ENCODE results near the gene DGKD.
A peak's percentile ranks its signal among the peaks of the same experiment; 100 is the strongest.
"Not testable (repeated sequence)": the region's sequence is repeated elsewhere in the genome, so short reads cannot be mapped to it uniquely, and the experiment has no call there.

The DGKD gene

GRCh38 chr2:233332125-233332524, 22.2 kb upstream of the DGKD start:
- Histone ChIP-seq H4K20me1 (ENCODE audit: insufficient read depth, low read length) (no peaks in the 10 kb centered on the region), H3K79me2 (ENCODE audit: low read length) (no peaks in the 10 kb centered on the region), H3F3A (ENCODE audit: insufficient read depth, low read length) (no peaks in the 10 kb centered on the region), H3K36me3 (replicated peaks; ENCODE audit: insufficient read depth, low read length) (no peaks in the 10 kb centered on the region), H3K27me3 (replicated peaks; ENCODE audit: insufficient read depth, low read length) (no peaks in the 10 kb centered on the region), H3K4me2 (ENCODE audit: low read depth, low read length) (peak overlapping the region; percentile 25; the same call in 1 of the 2 replicates), H3K9me3 (replicated peaks; ENCODE audit: insufficient read depth, low read length) (no peaks in the 10 kb centered on the region), H3K27ac (ENCODE audit: low read length) (peak overlapping the region; percentile 33; the same call in 1 of the 2 replicates), H3K4me3 (ENCODE audit: low read length) (no peak overlapping the region), H3K9me2 (replicated peaks; ENCODE audit: insufficient read depth, low read length) (no peaks in the 10 kb centered on the region), H3K4me1 (ENCODE audit: low read length) (peaks cover 12% of the 10 kb centered on the region), H2AFZ (ENCODE audit: low read length) (peak overlapping the region; percentile 61), H3K9ac (ENCODE audit: low read length) (no peak overlapping the region)
- no peak for DNase-seq
- no peak for TF ChIP-seq EZH2phosphoT487 (IDR thresholded peaks at IDR 0.05; ENCODE audit: low read length)
- TF ChIP-seq EZH2 (optimal IDR thresholded peaks at IDR 0.05; ENCODE audit: low read depth, low read length), result no peak
- no peak for TF ChIP-seq CTCF (IDR thresholded peaks at IDR 0.05; ENCODE audit: low read length)

GRCh38 chr2:233334915-233335314, 19.4 kb upstream of the DGKD start:
- no peak overlapping the region for H3K4me2 ChIP-seq (ENCODE audit: low read depth, low read length)
- no peaks in the 10 kb centered on the region for H4K20me1 ChIP-seq (ENCODE audit: insufficient read depth, low read length)
- TF ChIP-seq EZH2 (optimal IDR thresholded peaks at IDR 0.05; ENCODE audit: low read depth, low read length), result no peak
- TF ChIP-seq EZH2phosphoT487 (IDR thresholded peaks at IDR 0.05; ENCODE audit: low read length), result no peak
- TF ChIP-seq CTCF (IDR thresholded peaks at IDR 0.05; ENCODE audit: low read length), result no peak
- H3K4me3 ChIP-seq (ENCODE audit: low read length), result no peak overlapping the region
- H3K36me3 ChIP-seq (replicated peaks; ENCODE audit: insufficient read depth, low read length), result no peaks in the 10 kb centered on the region
- no peaks in the 10 kb centered on the region for H3K9me2 ChIP-seq (replicated peaks; ENCODE audit: insufficient read depth, low read length)
- H3K4me1 ChIP-seq (ENCODE audit: low read length), result peaks cover 12% of the 10 kb centered on the region
- H3K27me3 ChIP-seq (replicated peaks; ENCODE audit: insufficient read depth, low read length), result no peaks in the 10 kb centered on the region
- H2AFZ ChIP-seq (ENCODE audit: low read length), result no peak overlapping the region
- H3K79me2 ChIP-seq (ENCODE audit: low read length), result no peaks in the 10 kb centered on the region
- H3K9ac ChIP-seq (ENCODE audit: low read length), result no peak overlapping the region
- no peak for DNase-seq
- H3F3A ChIP-seq (ENCODE audit: insufficient read depth, low read length), result no peaks in the 10 kb centered on the region
- H3K27ac ChIP-seq (ENCODE audit: low read length), result no peak overlapping the region
- no peaks in the 10 kb centered on the region for H3K9me3 ChIP-seq (replicated peaks; ENCODE audit: insufficient read depth, low read length)

- not testable (repeated sequence) for H3K27me3 ChIP-seq (replicated peaks; ENCODE audit: insufficient read depth, low read length); H3K9ac ChIP-seq (ENCODE audit: low read length); H3K9me2 ChIP-seq (replicated peaks; ENCODE audit: insufficient read depth, low read length); H3K36me3 ChIP-seq (replicated peaks; ENCODE audit: insufficient read depth, low read length); H3K79me2 ChIP-seq (ENCODE audit: low read length); H2AFZ ChIP-seq (ENCODE audit: low read length); H4K20me1 ChIP-seq (ENCODE audit: insufficient read depth, low read length); H3F3A ChIP-seq (ENCODE audit: insufficient read depth, low read length); H3K4me2 ChIP-seq (ENCODE audit: low read depth, low read length); H3K4me3 ChIP-seq (ENCODE audit: low read length); DNase-seq; H3K9me3 ChIP-seq (replicated peaks; ENCODE audit: insufficient read depth, low read length); H3K27ac ChIP-seq (ENCODE audit: low read length)
- peaks cover 11% of the 10 kb centered on the region for H3K4me1 ChIP-seq (ENCODE audit: low read length)
Observed at GRCh38 chr2:233336091-233336490, 18.2 kb upstream of the DGKD start.

GRCh38 chr2:233336541-233336940, 17.8 kb upstream of the DGKD start:
- H3K4me2 ChIP-seq (ENCODE audit: low read depth, low read length), result no peak overlapping the region
- H3K4me1 ChIP-seq (ENCODE audit: low read length), result peaks cover 7% of the 10 kb centered on the region
- H3K79me2 ChIP-seq (ENCODE audit: low read length), result no peaks in the 10 kb centered on the region
- no peak overlapping the region for H2AFZ ChIP-seq (ENCODE audit: low read length)
- no peaks in the 10 kb centered on the region for H3K27me3 ChIP-seq (replicated peaks; ENCODE audit: insufficient read depth, low read length)
- H3K9ac ChIP-seq (ENCODE audit: low read length), result no peak overlapping the region
- no peaks in the 10 kb centered on the region for H3K36me3 ChIP-seq (replicated peaks; ENCODE audit: insufficient read depth, low read length)
- no peaks in the 10 kb centered on the region for H4K20me1 ChIP-seq (ENCODE audit: insufficient read depth, low read length)
- H3F3A ChIP-seq (ENCODE audit: insufficient read depth, low read length), result no peaks in the 10 kb centered on the region
- no peak for DNase-seq
- no peaks in the 10 kb centered on the region for H3K9me3 ChIP-seq (replicated peaks; ENCODE audit: insufficient read depth, low read length)
- no peak overlapping the region for H3K4me3 ChIP-seq (ENCODE audit: low read length)
- H3K9me2 ChIP-seq (replicated peaks; ENCODE audit: insufficient read depth, low read length), result no peaks in the 10 kb centered on the region
- TF ChIP-seq CTCF (IDR thresholded peaks at IDR 0.05; ENCODE audit: low read length) (no peak), EZH2 (optimal IDR thresholded peaks at IDR 0.05; ENCODE audit: low read depth, low read length) (no peak), EZH2phosphoT487 (IDR thresholded peaks at IDR 0.05; ENCODE audit: low read length) (no peak)
- H3K27ac ChIP-seq (ENCODE audit: low read length), result no peak overlapping the region

All from MM.1S (cell line).